ENCODE data around the gene SDR42E2. TPM values are rescaled to one million over a fixed set of nuclear protein-coding genes. Genes with fewer than 3 reads are reported as not detected.
"Not testable (repeated sequence)": the region's sequence is repeated elsewhere in the genome, so short reads cannot be mapped to it uniquely, and the experiment has no call there.

SDR42E2 gene
- total RNA-seq, 1 donor from 2014 or later = not detected

DNA sequence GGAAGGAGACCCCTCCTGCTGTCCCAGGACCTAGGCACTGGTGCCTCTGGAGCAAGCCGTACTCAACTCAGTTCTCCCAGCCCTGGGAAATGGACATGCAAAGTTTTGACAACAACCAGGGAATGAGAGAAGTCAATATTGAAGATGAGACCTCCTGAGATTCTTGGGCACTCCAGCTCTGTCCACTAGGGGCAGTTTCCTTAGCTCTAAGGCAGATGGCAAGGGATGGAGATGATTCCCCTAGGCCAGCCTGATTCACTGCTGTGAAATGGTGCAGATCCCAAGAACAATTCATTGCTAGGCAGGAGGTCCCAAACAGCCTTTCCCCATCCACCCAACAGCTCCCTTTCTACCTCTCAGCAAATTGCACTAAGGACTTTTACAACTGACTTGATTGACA lies 20.5 kb upstream of the SDR42E2 start:
- intact Hi-C loops (cut with DNase I) = no loop called here
- no peak for DNase-seq (ENCODE audit: extremely low spot score in 2 of 2)

DNA sequence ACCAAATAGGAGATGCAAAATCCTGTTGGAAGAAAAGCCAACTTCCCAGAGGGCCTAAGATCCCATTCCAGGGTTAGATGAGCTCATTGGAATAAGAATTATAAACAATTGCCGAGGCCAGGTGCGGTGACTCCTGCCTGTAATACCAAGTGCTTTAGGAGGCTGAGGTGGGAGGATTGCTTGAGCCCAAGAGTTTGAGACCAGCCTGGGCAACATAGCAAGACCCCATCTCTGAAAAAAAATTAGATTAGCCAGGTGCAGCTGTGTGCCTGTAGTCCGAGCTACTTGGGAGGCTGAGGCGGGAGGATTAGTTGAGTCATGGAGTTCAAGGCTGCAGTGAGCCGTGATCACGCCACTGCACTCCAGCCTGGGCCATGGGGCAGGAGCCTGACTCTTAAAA lies 17.8 kb upstream of the SDR42E2 start:
- H3K4me1 ChIP-seq = no peaks in the 10 kb centered on the region
- no peaks in the 10 kb centered on the region for H3K27me3 ChIP-seq
- H3K36me3 ChIP-seq = no peaks in the 10 kb centered on the region
- H3K4me3 ChIP-seq = no peak overlapping the region
- no peak overlapping the region for H3K27ac ChIP-seq
- TF ChIP-seq POLR2AphosphoS5 (IDR thresholded peaks at IDR 0.05; ENCODE audit: insufficient read depth in 1 of 2, low read depth in 1 of 2) (no peak), POLR2A (IDR thresholded peaks at IDR 0.05) (no peak)
- TF ChIP-seq, protein P1, sequence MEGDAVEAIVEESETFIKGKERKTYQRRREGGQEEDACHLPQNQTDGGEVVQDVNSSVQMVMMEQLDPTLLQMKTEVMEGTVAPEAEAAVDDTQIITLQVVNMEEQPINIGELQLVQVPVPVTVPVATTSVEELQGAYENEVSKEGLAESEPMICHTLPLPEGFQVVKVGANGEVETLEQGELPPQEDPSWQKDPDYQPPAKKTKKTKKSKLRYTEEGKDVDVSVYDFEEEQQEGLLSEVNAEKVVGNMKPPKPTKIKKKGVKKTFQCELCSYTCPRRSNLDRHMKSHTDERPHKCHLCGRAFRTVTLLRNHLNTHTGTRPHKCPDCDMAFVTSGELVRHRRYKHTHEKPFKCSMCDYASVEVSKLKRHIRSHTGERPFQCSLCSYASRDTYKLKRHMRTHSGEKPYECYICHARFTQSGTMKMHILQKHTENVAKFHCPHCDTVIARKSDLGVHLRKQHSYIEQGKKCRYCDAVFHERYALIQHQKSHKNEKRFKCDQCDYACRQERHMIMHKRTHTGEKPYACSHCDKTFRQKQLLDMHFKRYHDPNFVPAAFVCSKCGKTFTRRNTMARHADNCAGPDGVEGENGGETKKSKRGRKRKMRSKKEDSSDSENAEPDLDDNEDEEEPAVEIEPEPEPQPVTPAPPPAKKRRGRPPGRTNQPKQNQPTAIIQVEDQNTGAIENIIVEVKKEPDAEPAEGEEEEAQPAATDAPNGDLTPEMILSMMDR (IDR thresholded peaks at IDR 0.05) = no peak
- H3K9me3 ChIP-seq = no peaks in the 10 kb centered on the region
- intact Hi-C loops (cut with DNase I) = no loop called here
- DNase-seq (ENCODE audit: extremely low spot score in 2 of 2) = no peak

More for the DNA sequence above, 20.5 kb upstream of the SDR42E2 start:
- no peak for TF ChIP-seq POLR2A (IDR thresholded peaks at IDR 0.05)
- TF ChIP-seq, protein P1 (IDR thresholded peaks at IDR 0.05) = peak in 1 of 3 experiments; percentile 6
- no peaks in the 10 kb centered on the region for H3K27me3 ChIP-seq
- H3K27ac ChIP-seq = no peak overlapping the region
- no peaks in the 10 kb centered on the region for H3K36me3 ChIP-seq
- H3K4me3 ChIP-seq = no peak overlapping the region
- H3K4me1 ChIP-seq = no peaks in the 10 kb centered on the region
- no peaks in the 10 kb centered on the region for H3K9me3 ChIP-seq

DNA sequence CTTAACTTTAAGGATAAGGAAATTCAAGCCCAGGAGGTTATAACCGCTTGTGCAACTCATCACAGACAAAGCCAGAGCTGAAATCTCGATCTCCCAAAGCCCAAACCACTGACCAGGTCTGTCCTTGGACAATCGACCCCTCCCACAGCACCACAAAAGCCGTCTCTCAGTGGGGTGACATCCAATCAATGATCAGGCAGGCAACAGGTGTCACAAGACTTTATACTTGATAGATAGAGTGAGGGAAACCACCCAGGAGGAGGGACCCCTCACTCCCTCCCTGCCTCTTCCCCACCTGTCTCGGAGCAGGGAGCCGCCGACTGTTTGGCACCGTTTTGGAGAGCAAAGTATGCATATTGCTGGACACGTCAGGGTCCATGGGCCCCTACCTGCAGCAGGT lies 14.5 kb upstream of the SDR42E2 start:
- Histone ChIP-seq H3K9me3 (no peaks in the 10 kb centered on the region), H3K27ac (no peak overlapping the region), H3K4me1 (no peaks in the 10 kb centered on the region), H3K36me3 (no peaks in the 10 kb centered on the region), H3K4me3 (no peak overlapping the region), H3K27me3 (no peaks in the 10 kb centered on the region)
- intact Hi-C loops (cut with DNase I) = no loop called here
- TF ChIP-seq POLR2AphosphoS5 (IDR thresholded peaks at IDR 0.05; ENCODE audit: insufficient read depth in 1 of 2, low read depth in 1 of 2) (no peak), POLR2A (IDR thresholded peaks at IDR 0.05) (no peak)
- TF ChIP-seq, protein P1 (IDR thresholded peaks at IDR 0.05) = no peak
- DNase-seq (ENCODE audit: extremely low spot score in 2 of 2) = no peak

DNA sequence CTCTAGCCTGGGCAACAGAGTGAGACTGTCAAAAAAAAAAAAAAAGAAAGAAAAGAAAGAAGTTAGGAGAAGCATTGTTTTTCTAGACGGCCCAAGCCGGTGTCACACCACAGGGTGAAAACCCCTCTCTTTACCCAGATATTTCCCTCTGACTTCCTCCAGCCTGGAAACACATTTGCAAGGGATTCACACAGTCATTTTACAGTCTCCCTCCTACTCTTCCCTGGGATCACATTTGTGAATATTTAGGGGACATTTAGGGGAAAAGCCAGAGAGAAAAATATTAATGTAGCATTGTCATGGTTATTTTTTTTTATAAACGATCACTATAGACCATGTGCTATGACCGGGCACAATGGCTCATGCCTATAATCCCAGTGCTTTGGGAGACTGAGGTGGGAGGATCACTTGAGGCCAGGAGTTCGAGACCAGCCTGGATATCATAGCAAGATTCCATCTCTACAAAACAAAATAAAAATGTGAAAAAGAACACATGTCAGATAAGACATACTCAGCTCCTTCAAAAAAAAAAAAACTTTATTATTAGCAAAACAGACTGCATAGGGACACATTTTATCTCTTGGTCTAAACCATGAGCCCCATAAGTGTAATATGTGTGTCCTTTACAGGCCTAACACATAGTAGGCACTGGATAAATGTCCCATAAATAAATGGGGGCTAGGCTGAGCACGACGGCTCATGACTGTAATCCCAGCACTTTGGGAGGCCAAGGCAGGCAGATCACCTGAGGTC lies 10.9 kb upstream of the SDR42E2 start:
- no peak for DNase-seq (ENCODE audit: extremely low spot score in 2 of 2)
- Histone ChIP-seq H3K4me3 (no peak overlapping the region), H3K27ac (no peak overlapping the region), H3K36me3 (no peaks in the 10 kb centered on the region), H3K27me3 (no peaks in the 10 kb centered on the region), H3K9me3 (no peaks in the 10 kb centered on the region), H3K4me1 (no peaks in the 10 kb centered on the region)
- intact Hi-C loops (cut with DNase I) = no loop called here
- TF ChIP-seq POLR2AphosphoS5 (IDR thresholded peaks at IDR 0.05; ENCODE audit: insufficient read depth in 1 of 2, low read depth in 1 of 2) (no peak), POLR2A (IDR thresholded peaks at IDR 0.05) (no peak)
- TF ChIP-seq, protein P1 (IDR thresholded peaks at IDR 0.05) = no peak

DNA sequence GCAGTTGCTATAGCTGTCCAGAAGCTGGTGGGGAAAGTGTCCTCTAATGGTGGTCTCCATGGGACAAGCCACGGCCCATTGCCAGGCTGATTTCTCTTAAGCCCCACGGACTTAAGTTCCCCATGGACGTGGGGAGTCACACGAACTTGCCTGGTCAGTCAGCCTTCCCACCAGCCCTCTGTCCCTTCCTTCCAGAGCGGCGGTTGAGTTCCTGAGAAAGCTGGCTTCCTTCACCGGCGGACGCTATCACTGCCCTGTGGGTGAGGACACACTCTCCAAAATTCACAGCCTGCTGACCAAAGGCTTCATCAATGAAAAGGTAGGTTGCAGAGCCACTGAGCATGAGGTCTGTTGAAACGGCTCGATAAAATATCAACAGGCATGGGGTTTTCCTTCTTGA lies 10.0 kb upstream of the SDR42E2 start:
- no peak overlapping the region for H3K4me3 ChIP-seq
- no peaks in the 10 kb centered on the region for H3K9me3 ChIP-seq
- TF ChIP-seq POLR2AphosphoS5 (IDR thresholded peaks at IDR 0.05; ENCODE audit: insufficient read depth in 1 of 2, low read depth in 1 of 2) = no peak
- TF ChIP-seq, protein P1 (IDR thresholded peaks at IDR 0.05) = no peak
- TF ChIP-seq POLR2A (IDR thresholded peaks at IDR 0.05) = no peak
- H3K4me1 ChIP-seq = no peaks in the 10 kb centered on the region
- H3K27me3 ChIP-seq = no peaks in the 10 kb centered on the region
- intact Hi-C loops (cut with DNase I) = no loop called here
- no peak for DNase-seq (ENCODE audit: extremely low spot score in 2 of 2)
- no peak overlapping the region for H3K27ac ChIP-seq
- H3K36me3 ChIP-seq = no peaks in the 10 kb centered on the region

DNA sequence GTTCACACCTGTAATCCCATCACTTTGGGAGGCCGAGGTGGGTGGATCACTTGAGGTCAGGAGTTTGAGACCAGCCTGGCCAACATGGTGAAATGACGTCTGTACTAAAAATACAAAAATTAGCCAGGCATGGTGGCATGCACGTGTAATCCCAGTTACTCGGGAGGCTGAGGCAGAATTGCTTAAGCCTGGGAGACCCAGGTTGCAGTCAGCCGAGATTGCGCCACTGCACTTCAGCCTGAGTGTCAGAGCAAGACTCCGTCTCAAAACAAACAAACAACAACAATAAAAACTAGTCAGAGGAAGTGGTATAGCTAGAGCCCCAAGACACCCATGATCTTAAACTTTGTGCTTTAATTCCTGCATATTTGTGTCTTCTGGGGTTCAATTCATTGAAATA lies 9.2 kb upstream of the SDR42E2 start:
- H3K9me3 ChIP-seq; H3K4me1 ChIP-seq; H3K4me3 ChIP-seq; H3K27ac ChIP-seq; intact Hi-C loops (cut with DNase I); DNase-seq (ENCODE audit: extremely low spot score in 2 of 2); H3K36me3 ChIP-seq; H3K27me3 ChIP-seq: not testable (repeated sequence)

All from vagina (tissue), 2 donors.